HFF-Myc (cell line): ENCODE results near the gene CBARP.
A peak's percentile ranks its signal among the peaks of the same experiment; 100 is the strongest.

Experiments used
- DNase-seq: peaks from one replicate; pipeline ENCODE4 v3.0.0-alpha.2; 2011; ENCODE audit warnings: low read depth; ENCODE audit errors: extremely low read depth
- H3K4me3 ChIP-seq: replicated peaks from 2 replicates; pipeline ENCODE4 v1.5.1; 2011; ENCODE audit warnings: low read depth, mild to moderate bottlenecking, control low read depth, low read length
- TF ChIP-seq, protein P1 (sequence below): IDR thresholded peaks from 2 replicates; pipeline ENCODE4 v1.5.1; 2012; ENCODE audit warnings: mild to moderate bottlenecking, low read depth, low read length, control low read depth; ENCODE audit errors: missing control alignments

CBARP gene

DNA sequence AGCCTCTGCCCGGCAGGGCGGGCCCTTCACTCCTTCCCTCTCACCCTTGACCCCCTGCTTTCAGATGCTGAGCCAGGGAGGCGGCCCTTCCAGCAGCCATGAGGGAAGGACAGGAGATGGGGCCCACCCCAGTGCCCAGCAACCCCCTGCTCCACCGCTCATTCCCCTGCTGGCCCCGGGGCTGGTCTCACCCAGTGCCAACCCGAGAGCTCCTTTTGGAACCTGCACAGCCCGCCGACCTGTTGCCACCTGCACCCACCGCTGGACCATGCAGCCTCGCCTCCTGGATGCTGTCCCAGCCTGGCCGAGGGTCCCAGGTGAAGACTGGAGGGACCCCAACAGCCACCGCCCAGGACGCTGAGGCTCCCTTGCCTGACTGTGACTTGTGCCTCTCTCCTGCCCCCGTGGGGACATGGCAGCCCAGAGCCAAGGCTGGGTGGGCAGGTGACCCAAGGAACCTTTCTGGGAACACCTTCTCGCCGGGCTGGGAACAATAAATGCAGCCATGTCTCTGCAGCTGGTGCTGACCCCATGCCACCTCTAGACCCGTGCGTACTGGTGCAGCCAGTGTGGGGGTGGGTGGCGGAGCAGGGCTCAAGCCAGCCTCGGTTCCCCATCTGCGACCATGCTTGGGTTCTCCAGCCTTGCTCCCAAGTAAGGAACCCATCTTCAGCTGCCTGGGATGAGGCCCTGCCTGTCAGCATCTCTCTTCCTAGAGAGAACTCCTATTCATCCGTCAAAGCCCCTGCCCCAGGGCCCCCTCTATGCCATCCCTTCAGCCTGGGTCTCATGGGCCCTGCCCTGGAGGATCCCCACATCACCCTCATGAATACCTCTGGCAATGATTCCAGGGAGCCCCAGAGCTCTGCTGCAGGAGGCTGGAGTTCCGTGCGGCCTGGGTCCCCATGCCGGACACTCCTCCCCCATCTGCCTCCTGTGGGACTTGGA is 41.2 kb upstream of the CBARP start:
- TF ChIP-seq, protein P1, sequence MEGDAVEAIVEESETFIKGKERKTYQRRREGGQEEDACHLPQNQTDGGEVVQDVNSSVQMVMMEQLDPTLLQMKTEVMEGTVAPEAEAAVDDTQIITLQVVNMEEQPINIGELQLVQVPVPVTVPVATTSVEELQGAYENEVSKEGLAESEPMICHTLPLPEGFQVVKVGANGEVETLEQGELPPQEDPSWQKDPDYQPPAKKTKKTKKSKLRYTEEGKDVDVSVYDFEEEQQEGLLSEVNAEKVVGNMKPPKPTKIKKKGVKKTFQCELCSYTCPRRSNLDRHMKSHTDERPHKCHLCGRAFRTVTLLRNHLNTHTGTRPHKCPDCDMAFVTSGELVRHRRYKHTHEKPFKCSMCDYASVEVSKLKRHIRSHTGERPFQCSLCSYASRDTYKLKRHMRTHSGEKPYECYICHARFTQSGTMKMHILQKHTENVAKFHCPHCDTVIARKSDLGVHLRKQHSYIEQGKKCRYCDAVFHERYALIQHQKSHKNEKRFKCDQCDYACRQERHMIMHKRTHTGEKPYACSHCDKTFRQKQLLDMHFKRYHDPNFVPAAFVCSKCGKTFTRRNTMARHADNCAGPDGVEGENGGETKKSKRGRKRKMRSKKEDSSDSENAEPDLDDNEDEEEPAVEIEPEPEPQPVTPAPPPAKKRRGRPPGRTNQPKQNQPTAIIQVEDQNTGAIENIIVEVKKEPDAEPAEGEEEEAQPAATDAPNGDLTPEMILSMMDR = no peak
- H3K4me3 ChIP-seq = no peak overlapping the region
- DNase-seq = no peak

DNA sequence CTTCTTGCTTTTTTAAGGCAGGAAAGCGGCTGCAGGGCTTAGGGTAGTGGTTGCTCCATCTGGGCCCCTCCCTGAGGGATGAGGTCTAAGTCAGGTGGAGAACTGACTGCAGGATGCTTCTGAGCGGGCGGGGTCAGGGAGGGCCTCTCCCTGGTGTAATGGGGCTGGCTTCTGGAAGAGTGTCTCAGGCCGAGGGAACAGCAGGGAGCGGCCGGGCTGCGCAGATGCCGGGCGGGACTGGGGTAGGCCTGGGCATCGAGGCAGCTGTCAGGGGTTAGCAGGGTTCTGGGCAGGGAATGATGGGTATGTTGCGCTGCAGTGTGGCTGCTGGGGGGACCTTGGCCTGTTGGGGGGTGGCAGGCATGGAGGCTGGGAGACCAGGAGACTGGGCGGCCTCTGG is 40.3 kb upstream of the CBARP start:
- no peak overlapping the region for H3K4me3 ChIP-seq
- TF ChIP-seq, protein P1 = no peak
- no peak for DNase-seq

DNA sequence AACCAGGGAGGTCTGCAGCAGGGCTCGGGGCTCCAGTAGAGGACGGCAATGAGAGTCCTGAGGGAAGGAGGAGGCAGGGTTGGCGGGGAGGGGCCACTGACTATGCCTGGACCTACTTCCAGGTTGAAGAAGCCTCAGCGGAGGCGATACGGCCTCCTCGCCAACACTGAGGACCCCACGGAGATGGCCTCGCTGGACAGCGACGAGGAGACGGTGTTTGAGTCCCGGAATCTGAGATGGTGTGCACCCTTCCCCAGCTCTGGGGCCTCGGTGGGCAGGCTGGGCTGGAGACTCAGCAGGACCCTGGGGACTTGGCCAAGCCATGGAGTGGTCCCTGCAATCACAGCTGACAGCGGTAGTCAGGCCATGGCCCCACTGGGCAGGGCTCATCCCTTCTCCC is 39.3 kb upstream of the CBARP start:
- TF ChIP-seq, protein P1 = no peak
- no peak for DNase-seq
- peak overlapping the region; percentile 59 for H3K4me3 ChIP-seq

DNA sequence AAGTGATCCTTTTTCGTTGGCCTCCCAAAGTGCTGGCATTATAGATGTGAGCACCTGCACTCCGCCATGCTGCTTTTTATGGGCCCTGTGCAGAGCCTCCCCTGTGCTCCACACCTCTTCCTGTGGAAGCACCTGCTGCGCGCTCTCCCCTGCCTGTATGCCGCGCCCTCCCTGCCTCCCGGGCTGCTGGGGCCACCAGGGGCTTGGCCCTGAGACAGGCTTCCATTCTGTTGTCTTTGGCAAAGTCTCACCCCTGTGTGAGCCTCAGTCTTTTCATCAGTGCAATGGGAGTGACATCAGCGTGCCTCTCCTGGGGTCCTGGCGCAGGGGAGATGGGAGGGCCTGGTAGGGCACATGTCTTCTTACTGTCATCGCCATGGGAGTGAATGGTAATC is 38.8 kb upstream of the CBARP start:
- DNase-seq = no peak
- peak overlapping the region; percentile 59 for H3K4me3 ChIP-seq
- TF ChIP-seq, protein P1 = no peak

DNA sequence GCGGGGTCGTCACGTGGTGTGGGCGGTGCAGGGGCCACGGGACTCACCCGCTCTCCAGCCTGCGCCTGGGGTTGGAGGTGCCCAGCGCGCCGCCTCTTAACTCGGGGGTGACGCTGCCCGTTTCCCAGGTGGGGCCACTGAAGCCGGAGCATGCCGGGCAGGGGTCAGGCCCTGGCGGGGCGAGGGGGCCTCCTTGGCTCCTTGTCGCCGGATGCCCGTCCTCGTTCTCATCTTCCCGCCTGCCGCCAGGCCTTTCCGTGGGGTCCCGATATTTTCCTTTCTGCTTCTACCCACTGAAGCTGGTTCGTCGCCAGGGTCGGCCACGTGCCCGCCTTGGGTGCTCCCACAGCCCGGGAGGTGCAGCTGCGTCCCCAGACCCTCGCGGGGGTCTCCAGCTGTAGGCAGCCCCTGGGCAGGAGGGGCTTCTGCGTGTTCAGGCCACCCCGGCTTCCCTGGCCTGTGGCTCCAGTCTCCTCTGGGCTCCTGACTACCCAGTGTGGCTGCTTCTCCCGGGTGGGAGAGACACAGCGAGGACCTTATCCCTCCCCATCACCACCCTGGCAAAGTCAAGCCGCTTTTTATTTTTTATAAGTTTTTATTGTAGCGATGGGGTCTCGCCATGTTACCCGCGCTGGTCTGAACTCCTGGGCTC is 38.3 kb upstream of the CBARP start:
- DNase-seq = no peak
- TF ChIP-seq, protein P1 = no peak
- H3K4me3 ChIP-seq = peak overlapping the region; percentile 59

DNA sequence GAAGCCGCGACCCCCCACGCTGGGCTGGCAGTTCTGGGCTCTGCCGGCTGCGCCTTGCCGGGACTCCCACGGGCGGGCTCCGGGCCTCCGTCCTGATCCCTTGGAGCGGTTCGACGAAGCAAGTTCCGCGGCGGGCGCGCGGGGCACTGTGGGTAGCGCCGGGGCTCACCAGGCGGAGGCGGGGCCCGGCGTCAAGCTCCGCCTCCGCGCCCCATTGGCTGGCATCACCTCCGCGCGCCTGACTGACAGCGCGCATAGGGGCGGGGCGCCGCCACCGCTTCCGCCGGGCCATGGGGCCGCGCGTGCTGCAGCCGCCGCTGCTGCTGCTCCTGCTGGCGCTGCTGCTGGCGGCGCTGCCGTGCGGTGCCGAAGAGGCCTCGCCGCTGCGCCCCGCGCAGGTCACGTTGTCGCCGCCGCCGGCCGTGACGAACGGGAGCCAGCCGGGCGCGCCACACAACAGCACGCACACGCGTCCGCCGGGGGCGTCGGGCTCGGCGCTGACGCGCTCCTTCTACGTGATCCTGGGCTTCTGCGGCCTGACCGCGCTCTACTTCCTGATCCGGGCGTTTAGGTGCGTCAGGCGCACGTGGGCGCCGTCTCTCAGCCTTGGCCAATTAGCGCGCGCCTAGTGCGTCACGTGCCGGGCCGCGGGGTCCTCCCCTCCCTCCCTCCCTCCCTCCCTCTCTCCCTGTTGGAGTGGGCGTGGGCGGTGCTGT is 37.6 kb upstream of the CBARP start, which contains the start of gene FAM174C:
FAM174C (plus strand) TSS at position 271 of the 716 bp plus-strand sequence; CDS start at position 291, 20 bp downstream.
- TF ChIP-seq, protein P1 = no peak
- peak within 1 kb of the TSS; percentile 59 for H3K4me3 ChIP-seq
- DNase-seq = peak; percentile 87
